Measurements from ENCODE around the gene CEP89.
"Not testable (repeated sequence)": the region's sequence is repeated elsewhere in the genome, so short reads cannot be mapped to it uniquely, and the experiment has no call there.

The CEP89 gene

DNA sequence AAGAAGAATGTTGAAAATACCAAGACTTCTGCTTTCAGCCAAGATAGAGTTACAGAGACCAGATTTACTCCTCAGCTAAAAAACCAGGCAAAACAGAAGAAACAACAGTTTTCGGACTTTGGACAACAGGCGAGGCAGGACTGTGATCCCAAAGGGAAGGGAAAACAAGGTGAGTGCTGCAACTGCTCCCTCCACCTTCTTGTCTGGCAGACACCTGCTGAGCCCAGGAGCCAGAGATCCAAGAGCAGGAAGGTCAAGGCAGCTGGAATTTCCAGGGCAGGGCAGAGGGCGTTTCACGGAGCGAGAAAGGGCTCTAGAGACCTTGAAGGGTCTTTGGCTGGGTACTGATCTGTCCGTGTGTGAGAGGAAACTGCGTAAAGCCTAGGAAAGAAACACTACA lies 69.3 kb downstream of the CEP89 start:
- Histone ChIP-seq H3K4me3 (no peak overlapping the region), H3K27ac (no peak overlapping the region)

DNA sequence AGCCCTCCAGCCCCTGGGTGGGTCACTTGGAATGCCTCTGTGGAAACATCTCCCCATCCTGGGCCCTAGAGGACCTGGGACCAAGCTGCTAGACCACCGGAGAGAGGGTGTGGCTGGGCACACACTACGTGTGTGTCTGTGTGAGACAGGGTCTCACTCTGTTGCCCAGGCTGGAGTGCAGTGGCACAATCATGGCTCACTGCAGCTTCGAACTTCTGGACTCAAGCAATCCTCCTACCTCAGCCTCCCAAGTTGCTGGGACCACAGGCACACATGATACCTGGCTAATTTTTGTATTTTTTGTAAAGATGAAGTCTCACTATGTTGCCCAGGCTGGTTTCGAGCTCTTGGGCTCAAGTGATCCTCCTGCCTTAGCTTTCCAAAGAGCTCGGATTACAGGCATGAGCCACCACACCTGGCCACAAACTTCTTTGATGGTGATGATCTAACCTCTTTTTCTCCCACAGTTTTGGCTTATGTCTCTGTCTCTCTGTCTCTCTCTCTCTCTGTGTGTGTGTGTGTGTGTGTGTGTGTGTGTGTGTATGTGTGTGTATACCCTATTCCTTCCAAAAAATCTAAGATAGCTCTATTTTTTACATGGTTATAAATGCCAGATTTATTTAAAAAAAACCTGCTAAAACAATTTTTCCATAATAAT lies 70.1 kb downstream of the CEP89 start:
- Histone ChIP-seq H3K27ac (no peak overlapping the region), H3K4me3 (no peak overlapping the region)

DNA sequence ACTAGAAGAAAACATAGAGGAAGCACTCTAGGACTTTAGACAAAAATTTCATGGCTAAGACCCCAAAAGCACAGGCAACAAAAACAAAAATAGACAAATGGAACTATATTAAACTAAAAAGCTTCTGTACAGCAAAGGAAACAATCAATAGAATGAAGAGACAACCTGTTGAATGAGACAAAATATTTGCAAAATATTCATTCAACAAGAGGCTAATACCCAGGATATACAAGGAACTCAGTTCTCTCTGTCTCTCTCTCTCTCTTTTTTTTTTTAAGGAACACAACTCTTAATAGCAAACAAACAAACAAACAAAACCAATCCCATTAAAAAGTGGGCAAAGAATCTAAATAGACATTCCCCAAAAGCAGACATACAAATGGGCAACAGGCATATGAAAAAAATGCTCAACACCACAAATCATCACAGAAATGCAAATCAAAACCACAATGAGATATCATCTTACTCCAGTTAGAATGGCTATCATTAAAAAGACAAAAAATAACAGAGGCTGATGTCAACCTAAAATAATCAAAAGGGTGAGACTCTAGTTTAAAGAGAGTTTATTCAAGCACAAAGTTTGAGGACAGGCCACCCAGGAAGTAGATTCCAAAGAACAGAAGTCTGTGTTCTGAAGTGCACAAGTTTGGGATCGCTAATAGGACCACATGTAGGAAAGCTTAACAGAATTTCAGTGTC lies 75.1 kb downstream of the CEP89 start:
- Histone ChIP-seq H3K4me3 (no peak overlapping the region), H3K27ac (no peak overlapping the region)

DNA sequence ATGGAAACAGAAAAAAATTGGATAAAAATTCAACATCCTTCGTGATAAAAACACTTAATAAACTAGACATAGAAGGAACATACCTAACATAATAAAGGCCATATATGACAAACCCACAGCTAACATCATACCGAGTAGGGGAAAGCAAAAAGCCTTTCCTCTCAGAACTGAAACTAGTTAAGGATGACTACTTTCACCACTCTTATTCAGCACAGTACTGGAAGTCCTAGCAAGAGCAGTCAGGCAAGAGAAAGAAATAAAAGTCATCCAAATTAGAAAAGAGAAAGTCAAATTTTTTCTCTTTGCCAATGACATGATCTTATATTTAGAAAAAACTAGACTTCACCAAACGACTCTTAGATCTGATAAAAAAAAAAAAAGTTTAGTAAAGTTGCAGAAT lies 76.4 kb downstream of the CEP89 start:
- Histone ChIP-seq H3K4me3 (no peak overlapping the region), H3K27ac (no peak overlapping the region)

GRCh38 chr19:32891609-32892008 lies 80.1 kb downstream of the CEP89 start:
- H3K27ac ChIP-seq: no peak overlapping the region

DNA sequence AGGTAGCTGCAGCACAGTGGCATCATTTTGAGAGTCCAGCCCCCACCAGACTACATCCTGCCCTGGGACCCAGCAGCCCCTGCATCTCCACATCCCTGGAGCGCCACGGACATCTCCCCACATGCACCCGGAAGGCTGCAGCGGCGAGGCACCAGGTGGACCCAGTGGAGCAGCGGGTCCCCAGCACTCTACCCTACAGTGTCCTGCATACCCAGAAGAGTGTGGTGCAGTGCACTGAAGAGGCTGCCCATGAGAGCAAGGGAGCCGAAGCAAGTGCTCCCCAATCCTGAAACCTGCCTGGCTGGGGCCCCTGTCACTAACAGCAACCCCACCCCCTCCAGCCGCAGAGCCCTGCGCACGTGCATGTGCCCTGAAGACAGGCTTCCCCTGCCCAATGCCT lies 80.9 kb downstream of the CEP89 start:
- Histone ChIP-seq H3K27ac (no peak overlapping the region), H3K4me3 (no peak overlapping the region)

More at GRCh38 chr19:32891609-32892008, 80.1 kb downstream of the CEP89 start:
- H3K4me3 ChIP-seq: no peak overlapping the region

GRCh38 chr19:32890326-32890725 lies 81.4 kb downstream of the CEP89 start:
- no peak overlapping the region for H3K4me3 ChIP-seq
- H3K27ac ChIP-seq: no peak overlapping the region

DNA sequence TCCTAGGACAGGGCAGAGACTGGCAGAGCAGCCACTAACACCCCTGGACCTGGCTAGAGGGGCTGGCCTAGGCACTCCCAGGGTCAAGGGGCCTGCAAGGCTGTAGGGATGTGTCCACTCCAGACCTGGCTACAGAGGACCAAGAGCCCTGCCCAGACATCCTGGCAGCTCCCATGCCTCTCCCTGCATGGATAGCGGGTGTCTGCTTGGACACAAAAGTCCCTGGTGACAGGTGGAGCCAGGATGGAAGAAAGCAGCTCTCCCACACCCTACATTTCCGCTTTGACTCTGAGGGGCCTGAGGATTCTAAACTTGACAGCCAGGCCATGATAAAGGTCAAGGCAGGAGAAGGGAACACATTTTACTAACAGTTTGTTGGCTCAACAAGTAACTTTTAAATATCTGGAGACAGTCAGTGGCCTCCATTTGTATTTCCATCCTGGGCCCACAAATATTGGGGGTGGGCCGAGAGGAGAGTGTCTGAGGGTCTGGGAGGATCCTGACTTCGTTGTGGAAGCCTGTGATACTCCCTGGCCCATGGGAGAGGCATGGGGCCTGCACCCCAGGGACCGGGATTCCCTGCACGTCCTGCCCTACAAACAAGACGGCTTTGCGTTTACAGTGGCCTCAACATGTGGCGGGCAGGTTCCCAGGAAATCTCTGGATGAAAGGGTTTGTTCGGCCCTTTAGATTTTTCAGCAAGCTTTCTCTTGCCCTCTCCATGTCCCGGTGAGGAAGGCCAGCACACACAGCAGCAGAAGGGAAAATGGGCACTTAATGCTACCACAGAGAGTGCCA lies 82.4 kb downstream of the CEP89 start:
- H3K27ac ChIP-seq: no peak overlapping the region
- H3K4me3 ChIP-seq: no peak overlapping the region

DNA sequence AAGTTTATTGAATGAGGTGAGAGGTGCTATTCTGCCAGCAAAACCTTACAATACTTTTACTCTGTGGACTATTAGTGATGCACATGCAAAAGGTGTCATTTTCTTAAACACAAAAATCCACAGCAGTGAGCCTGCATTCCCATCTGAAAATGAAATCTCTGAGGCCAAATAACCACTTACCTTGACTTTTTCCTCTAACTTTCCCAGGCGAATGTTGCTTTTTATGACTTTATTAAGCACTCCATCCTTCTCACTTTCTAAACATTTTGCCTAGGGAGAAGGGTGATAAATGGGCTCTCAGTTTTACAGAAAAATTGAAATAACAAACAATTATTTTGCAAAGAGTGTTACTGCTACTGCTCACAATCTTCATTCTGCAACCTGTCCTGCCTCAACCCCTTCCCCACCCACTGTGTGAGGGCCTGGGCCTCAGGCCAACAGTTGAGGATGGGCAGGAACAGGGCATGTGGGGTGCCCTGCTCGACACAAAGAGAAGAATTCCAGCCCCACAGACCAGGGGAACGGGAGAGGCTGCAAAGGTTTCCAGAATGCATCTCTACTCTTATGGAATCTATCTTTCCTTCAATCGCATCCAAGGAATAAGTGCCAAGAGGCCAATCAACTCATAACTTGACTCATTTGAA lies 84.1 kb downstream of the CEP89 start:
- Histone ChIP-seq H3K4me3 (no peak overlapping the region), H3K27ac (no peak overlapping the region)

- no peak overlapping the region for H3K4me3 ChIP-seq
- no peak overlapping the region for H3K27ac ChIP-seq
These were observed 85.5 kb downstream of the CEP89 start for GRCh38 chr19:32886241-32886640.

DNA sequence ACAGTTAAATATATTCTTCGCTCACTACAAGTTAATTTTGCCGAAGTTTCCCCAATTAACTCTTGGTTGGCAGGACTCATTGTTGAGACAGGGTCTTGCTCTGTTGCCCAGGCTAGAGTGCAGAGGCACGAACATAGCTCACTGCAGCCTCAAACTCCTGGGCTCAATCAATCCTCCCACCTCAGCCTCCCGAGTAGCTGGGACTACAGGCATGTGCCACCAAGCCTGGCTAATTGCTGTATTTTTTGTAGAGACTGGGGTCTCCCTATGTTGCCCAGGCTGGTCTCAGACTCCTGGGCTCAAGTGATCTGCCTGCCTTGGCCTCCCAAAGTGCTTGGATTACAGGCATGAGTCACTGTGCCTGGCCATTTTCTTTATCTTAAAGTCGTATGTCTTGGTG lies 86.5 kb downstream of the CEP89 start:
- H3K4me3 ChIP-seq, H3K27ac ChIP-seq: not testable (repeated sequence)

GRCh38 chr19:32881766-32882165 lies 90.0 kb downstream of the CEP89 start:
- no peak overlapping the region for H3K4me3 ChIP-seq
- no peak overlapping the region for H3K27ac ChIP-seq

DNA sequence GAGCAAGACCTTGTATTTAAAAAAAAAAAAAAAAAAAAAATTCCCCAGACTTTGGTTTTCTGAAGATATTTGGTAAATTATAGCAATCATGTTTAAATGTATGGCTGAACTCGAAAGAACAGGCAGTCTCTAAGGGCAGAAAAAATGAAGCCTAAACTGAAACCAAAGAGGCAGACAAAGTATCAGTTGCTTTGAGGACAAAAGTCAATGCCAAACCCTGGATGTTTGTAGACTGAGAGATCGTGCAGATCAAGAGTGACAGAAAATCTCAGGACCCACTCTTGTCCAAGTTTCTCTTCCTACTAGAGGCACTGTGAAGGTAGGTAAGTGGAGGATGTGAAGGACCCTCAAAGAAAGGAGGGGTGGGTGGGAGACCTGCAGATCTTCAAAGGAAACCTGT lies 91.1 kb downstream of the CEP89 start:
- no peak overlapping the region for H3K27ac ChIP-seq
- H3K4me3 ChIP-seq: no peak overlapping the region

DNA sequence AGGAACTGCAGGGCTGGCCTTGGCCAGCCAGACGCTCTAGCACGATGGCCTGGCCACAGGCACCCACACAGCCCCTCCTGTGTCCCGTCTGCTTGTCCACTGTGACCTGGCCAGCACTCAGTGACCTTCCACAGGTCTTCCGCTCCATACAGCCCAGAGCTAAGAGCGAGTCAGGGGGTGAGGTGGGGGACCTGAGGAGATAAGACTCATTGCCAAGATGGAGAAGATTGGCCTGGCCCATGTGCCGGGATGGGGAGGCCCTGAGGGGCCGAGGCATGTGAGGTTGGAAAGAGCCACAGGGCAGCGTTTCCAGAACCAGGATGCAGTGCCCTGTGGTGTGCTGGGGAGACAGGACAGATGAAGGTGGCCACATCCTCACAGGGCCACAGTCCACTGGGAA lies 92.0 kb downstream of the CEP89 start:
- no peak overlapping the region for H3K4me3 ChIP-seq
- H3K27ac ChIP-seq: no peak overlapping the region

DNA sequence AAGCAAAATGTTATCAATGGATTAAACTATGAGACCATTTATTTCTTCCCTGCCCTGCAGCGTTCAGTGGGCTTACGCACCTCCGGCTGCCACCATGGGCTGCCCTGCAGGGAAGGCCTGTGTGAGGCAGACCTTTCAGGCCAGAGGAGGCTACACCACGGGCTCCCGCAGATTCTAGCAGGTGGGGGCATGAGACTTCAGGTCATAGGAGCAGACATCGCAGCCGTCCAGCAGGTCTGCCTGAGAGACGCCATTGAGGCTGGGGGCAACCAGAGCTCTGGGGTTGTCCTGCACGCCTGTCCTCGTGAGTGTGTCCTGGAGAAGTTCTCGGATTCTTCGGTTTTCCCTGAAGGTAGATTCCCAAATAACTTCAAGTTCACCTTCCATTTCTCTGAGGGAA lies 92.8 kb downstream of the CEP89 start:
- H3K27ac ChIP-seq: no peak overlapping the region
- H3K4me3 ChIP-seq: no peak overlapping the region

GRCh38 chr19:32877977-32878745 lies 93.6 kb downstream of the CEP89 start:
- H3K4me3 ChIP-seq: no peak overlapping the region
- H3K27ac ChIP-seq: no peak overlapping the region

DNA sequence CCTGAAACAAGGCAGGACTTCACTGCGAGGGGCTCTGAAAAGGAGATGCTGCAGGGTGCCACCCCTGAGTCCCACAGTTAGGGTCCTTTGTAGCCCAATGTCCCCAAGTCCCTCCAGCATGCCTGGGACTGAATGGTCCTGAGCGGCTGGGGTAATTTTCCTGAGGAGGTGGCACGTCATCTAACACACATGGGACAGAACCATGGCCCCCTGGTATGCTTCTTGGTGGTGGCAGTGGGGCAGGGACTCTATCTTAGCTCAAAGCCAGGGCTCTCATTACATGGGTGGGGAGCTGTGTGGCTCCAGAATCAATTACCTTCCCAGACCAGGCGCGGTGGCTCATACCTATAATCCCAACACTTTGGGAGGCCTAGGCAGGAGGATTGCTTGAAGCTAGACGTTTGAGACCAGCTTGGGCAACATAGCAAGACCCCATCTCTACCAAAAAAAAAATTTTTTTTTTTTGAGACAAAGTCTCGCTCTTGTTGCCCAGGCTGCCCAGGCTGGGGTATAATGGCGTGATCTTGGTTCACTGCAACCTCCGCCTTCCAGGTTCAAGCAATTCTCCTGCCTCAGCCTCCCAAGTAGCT lies 94.3 kb downstream of the CEP89 start:
- no peak overlapping the region for H3K27ac ChIP-seq
- H3K4me3 ChIP-seq: no peak overlapping the region

DNA sequence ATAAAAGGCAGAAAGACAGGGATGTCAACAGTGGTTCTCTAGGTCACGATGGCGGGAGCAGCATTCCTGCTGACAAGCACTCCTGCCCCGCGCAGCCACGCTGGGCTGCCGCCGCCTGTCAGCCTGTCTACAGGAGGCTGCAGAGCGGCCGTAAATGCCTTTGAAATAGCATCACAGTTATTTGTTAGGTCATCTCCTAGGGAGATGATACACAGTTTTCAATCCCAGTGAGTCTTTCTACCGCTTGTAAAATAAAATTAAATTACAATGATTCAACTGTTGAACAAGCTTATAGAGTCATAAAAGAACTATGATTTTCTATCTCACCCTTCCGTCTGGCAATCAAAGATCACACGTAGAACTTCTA lies 94.9 kb downstream of the CEP89 start:
- Histone ChIP-seq H3K4me3 (no peak overlapping the region), H3K27ac (no peak overlapping the region)

DNA sequence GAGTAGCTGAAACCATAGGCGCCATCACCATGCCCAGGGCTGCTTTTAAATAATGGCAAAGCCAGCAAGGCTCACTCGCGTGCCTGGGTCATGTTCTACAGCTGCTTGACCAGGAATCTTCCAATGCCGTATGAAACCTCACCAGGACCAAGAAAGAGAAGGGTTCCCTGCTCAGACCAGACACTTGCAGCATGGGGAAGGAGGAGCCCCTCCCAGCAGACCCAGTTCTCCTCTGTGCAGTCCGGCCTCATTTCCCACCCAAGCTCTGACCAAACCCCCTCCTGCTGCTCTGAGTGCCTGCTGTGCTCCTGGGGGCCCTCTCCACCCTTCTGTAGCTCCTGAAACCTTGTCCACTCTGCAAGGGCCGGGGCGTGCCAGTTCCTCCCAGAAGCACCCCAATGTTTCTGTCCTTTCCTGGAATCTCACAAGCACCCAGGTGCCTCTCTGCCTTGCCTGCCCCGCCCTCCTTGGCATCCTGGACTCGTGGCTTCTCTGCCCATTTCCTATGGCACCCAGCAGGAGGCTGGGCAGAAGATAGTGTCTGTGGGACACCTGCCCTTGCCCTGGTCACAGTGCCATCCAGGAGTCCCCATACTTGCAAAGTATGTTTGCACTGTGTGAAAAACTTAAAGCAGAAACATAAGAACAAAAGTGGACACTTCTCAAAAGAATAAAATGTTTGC lies 95.4 kb downstream of the CEP89 start:
- no peak overlapping the region for H3K4me3 ChIP-seq
- no peak overlapping the region for H3K27ac ChIP-seq
